Activated CD8-positive, alpha-beta memory T cell treated with anti-CD3 and anti-CD28 coated beads for 48 hours (primary cell): ENCODE measurements around the gene ARHGAP45.

ENCODE experiments used
- DNase-seq, 3 experiments: peaks; one replicate each; pipeline ENCODE4 v3.0.0-alpha.2; 2020; ENCODE audit warnings: low read depth in 2 of 3, low spot score in 2 of 3

Gene ARHGAP45

DNA sequence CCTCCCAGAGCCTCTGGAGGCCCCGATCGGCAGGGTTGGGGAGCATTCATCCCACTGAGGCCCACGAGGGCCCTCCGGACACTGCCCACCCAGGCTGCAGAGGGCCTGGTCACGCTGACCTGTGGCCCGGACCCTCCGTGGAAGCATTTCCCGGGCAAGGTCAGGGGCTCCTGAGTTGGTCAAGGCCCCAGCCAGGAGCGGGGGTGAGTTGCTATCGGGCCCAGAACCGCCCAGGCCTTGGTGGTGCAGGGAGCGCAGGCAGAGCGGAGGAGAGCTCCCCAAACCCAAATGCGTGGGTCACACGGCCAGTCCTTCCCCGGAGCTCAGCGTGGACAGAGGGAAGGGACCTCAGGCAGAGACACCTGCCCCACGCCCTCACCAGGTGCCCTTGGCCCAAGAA is 62.6 kb downstream of the ARHGAP45 start:
- DNase-seq: no peak

DNA sequence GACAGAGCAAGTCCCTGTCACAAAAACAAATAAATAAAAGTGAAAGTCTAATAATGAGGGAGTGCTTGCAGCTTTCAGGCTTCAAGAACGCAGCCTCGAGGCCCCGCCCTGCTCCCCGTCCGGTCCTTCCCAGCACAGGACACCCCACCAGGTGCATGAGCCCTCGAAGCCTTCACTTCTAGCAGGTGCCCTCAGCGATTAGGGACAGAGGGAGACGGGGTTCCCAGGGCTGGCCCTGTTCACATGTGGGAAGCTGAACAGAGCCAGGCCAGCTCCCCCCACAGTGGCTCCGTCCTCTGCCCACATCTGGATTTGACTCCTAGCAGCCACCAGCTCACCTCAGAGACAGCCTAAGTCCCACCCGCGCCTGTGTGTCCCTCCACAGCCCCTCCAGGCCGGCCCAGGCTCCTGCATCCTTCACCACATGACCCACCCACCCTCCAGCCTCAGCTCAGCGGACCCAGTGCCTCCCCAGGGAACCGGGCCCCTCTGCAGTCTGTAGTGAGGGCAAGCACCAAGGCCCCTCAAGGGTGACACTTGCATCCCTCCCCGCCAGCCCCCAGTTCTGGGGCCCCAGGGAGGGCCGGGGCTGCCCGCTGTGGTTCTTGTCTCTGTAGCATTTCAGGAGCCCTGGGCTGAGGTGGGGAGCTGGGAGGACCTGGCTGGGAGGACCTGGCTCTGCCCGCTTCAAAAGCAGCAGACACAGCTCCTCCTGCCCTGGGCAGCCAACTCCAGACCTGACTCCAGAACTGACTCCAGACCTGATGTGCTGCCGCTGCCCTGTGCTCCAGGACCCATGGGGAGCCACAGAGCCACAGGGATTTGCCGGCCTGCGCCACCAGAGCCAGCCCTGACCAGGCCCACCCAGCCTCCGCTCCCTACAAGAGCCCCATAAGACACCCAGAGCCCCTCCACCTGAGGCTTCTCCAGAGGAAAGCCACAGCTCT is 64.1 kb downstream of the ARHGAP45 start:
- DNase-seq: no peak

DNA sequence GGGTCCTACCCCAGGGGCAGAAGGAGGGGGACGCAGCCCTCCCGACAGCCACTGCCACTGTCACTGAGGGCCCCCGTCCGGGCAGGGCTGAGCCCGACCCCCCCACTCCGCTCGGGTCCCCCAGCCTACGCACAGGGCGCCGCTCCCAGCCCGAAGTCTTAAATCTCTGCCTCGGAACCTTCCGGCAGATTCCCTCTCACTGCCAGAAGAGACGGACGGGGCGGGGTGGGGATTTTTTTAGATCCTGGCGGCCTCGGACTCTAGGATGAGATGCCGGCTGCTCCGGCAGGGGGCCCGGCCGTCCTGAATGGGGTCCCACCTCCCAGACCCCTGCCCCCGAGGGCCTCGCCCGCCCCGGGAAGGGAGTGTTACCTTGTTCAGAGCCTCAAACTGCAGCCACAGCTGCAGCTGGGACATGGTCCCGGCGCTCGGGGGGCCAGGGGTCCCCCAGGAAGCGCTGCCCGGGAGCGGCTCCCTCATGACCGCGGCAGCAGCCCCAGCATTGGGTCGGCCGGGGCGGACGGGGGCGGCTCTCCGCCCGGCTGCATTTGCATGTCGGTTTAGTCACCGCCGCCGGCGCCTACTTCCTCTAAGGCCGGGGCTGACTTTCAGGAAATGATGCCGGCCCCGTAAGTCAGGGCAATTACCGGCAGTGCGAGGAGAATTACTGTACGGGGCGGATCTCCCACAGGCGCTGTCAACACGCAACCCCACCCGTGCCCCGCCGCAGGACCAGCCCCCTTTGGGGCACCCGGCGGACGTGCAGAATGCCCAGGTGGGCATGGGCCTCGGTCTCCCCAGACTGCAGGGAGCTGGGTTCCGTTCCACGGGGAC is 65.0 kb downstream of the ARHGAP45 start:
- peak; percentile 64 to 77 (median 72) for DNase-seq

DNA sequence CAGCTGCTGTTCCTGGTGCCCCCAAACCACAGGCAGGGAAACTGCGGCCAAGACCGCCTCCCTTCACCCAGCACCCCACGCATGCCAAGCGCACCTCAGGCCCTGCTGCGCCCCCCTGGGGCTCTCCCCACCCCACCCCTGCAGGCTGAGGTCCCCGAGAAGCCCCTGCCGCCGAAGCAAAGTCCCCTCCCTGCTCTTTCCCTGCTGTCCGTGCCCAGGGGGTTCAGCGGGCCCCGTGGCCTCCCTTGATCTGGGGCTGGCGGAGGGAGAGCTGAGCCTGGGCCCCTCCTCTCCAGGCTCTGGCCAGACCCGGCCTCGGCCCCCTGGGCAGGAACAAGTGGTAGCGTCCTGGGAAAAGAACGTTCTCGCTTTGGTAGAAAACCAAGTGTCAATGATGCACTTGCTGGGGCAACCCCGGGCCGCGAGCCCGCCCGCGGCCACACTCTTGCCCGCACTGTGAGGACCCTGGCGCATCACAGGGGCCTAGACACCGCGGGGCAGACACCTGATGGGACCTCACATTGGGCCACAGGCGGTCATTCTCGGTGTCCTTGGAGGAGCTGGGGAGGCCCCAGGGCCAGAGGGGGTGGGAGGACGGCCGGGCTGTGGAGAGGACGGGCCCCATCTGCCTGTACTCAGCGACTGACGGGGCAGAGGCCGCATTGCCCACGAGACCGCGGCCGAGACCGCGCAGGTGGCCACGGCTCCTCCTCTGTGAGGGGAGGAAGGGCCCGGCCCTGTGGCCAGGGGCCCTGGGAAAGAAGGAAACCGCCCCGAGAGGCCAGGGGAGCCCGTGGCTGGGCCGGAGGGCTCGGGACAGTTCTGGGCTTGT is 65.8 kb downstream of the ARHGAP45 start:
- DNase-seq: peak in 2 of 3 experiments; percentile 28 to 52

DNA sequence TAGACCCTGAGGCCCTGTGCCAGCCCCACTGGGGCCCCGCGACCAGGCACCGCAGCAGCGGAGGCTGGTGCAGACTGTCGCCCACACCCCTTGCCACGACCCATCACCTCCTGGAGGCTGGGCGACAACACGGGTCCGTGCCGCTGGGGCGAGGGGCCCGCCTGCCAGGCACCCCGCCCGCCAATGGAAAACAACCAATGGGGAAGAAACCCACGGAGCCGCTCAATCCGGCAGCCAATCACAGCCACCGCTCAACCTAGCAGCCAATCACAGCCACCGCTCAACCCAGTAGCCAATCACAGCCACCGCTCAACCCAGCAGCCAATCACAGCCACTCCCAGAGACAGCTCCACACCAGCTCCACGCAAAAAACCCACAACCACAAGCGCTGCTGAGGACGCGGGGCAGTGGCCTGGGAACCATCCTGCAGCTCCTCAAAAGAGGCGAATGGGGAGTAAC is 66.5 kb downstream of the ARHGAP45 start:
- peak; percentile 58 to 66 (median 66) for DNase-seq

- DNase-seq: no peak
These were observed 67.5 kb downstream of the ARHGAP45 start for GRCh38 chr19:1134431-1134830.

DNA sequence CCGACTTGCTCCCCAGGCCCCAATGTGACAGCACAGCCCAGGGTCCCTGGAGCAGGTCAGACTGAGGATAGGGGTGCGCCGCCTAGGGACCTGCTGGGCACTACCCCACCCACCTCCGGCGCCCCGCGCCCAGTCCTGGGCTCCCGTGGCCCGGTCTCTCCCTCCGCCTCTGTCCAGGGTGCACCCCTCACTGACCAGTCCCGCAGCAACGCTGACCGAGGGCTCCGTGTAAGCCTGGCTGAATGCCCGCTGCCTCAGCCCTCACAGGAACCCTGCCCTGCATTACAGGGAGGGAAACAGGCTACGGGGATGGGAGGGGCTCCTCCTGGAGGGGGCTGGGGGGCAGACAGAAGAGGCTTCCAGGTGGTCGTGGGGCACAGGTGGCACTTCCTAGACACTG is 68.5 kb downstream of the ARHGAP45 start:
- no peak for DNase-seq

- DNase-seq: no peak
These were observed 69.2 kb downstream of the ARHGAP45 start for GRCh38 chr19:1136201-1136600.
